ENCODE measurements around the gene STX8. TPM values are rescaled to one million over a fixed set of nuclear protein-coding genes. Genes with fewer than 3 reads are reported as not detected.
"Not testable (repeated sequence)": the region's sequence is repeated elsewhere in the genome, so short reads cannot be mapped to it uniquely, and the experiment has no call there.

Gene STX8
- total RNA-seq, 1 donor from 2014 or later, result 61.6 TPM

DNA sequence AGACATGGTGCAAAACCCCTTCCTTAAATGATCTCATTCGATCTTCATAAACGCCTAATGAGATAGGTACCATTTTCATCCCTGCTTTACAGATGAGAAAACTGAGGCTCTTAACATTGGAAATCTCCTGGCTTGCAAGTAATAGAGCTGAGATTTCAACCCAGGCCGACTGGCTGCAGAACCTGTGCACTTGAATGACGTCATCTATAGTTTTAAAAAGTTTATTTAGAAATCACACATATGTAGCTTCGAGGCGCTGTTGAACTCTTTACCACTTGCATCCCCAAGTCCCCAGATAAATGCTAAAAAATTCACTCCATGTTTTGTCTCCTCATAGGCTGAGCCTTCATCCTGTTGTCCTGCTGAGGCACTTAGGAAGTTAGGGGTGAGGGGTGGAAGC, 30.8 kb upstream of the STX8 start:
- H3K4me3 Mint-ChIP-seq (ENCODE audit: unreplicated experiment), result no peak overlapping the region
- TF ChIP-seq, protein P1, sequence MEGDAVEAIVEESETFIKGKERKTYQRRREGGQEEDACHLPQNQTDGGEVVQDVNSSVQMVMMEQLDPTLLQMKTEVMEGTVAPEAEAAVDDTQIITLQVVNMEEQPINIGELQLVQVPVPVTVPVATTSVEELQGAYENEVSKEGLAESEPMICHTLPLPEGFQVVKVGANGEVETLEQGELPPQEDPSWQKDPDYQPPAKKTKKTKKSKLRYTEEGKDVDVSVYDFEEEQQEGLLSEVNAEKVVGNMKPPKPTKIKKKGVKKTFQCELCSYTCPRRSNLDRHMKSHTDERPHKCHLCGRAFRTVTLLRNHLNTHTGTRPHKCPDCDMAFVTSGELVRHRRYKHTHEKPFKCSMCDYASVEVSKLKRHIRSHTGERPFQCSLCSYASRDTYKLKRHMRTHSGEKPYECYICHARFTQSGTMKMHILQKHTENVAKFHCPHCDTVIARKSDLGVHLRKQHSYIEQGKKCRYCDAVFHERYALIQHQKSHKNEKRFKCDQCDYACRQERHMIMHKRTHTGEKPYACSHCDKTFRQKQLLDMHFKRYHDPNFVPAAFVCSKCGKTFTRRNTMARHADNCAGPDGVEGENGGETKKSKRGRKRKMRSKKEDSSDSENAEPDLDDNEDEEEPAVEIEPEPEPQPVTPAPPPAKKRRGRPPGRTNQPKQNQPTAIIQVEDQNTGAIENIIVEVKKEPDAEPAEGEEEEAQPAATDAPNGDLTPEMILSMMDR (IDR thresholded peaks at IDR 0.05), result no peak
- no peak for DNase-seq (ENCODE audit: extremely low spot score, unreplicated experiment)
- no peaks in the 10 kb centered on the region for H3K36me3 Mint-ChIP-seq (ENCODE audit: unreplicated experiment)
- H3K4me1 Mint-ChIP-seq (ENCODE audit: unreplicated experiment), result no peaks in the 10 kb centered on the region
- no peaks in the 10 kb centered on the region for H3K9me3 Mint-ChIP-seq (ENCODE audit: unreplicated experiment)
- no peak overlapping the region for H3K27ac Mint-ChIP-seq (ENCODE audit: unreplicated experiment)
- H3K27me3 Mint-ChIP-seq (ENCODE audit: unreplicated experiment), result peaks cover 21% of the 10 kb centered on the region

DNA sequence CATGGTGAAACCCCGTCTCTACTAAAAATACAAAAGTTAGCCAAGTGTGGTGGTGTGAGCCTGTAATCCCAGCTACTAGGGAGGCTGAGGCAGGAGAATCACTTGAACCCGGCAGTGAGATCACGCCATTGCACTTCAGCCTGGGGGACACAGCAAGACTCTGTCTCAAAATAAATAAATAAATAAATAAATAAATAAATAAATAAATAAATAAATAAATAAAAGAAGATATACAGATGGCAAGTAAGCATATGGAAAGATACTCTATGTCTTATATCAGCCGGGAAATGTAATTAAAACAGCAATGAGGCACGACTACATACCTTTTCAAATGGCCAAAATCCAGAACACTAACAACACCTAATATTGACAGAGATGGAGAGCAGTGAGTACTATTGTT, 29.0 kb upstream of the STX8 start:
- not testable (repeated sequence) for H3K36me3 Mint-ChIP-seq (ENCODE audit: unreplicated experiment); H3K27ac Mint-ChIP-seq (ENCODE audit: unreplicated experiment); H3K4me1 Mint-ChIP-seq (ENCODE audit: unreplicated experiment); H3K9me3 Mint-ChIP-seq (ENCODE audit: unreplicated experiment); DNase-seq (ENCODE audit: extremely low spot score, unreplicated experiment); H3K4me3 Mint-ChIP-seq (ENCODE audit: unreplicated experiment)
- H3K27me3 Mint-ChIP-seq (ENCODE audit: unreplicated experiment), result peaks cover 25% of the 10 kb centered on the region

DNA sequence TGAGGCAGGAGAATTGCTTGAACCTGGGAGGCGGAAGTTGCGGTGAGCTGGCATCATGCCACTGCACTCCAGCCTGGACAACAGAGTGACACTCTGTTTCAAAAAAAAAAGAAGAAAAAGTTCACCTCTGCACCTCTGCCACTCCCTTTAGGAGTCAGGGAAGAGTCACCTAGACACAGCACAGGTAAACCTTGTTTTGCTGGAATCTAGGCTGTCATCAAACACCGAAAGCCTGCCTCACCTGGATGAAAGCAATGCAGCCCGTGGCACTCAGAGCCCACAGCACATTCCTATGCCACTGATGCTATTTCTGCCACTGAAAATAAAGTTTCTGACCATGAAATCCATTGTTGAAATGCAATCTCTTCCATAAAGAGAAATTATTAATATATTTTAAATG, 23.0 kb upstream of the STX8 start:
- Mint-ChIP-seq H3K4me1 (ENCODE audit: unreplicated experiment) (no peaks in the 10 kb centered on the region), H3K27ac (ENCODE audit: unreplicated experiment) (no peak overlapping the region), H3K27me3 (ENCODE audit: unreplicated experiment) (peaks cover 26% of the 10 kb centered on the region), H3K9me3 (ENCODE audit: unreplicated experiment) (no peaks in the 10 kb centered on the region), H3K36me3 (ENCODE audit: unreplicated experiment) (no peaks in the 10 kb centered on the region), H3K4me3 (ENCODE audit: unreplicated experiment) (no peak overlapping the region)
- TF ChIP-seq, protein P1 (IDR thresholded peaks at IDR 0.05), result no peak
- no peak for DNase-seq (ENCODE audit: extremely low spot score, unreplicated experiment)

DNA sequence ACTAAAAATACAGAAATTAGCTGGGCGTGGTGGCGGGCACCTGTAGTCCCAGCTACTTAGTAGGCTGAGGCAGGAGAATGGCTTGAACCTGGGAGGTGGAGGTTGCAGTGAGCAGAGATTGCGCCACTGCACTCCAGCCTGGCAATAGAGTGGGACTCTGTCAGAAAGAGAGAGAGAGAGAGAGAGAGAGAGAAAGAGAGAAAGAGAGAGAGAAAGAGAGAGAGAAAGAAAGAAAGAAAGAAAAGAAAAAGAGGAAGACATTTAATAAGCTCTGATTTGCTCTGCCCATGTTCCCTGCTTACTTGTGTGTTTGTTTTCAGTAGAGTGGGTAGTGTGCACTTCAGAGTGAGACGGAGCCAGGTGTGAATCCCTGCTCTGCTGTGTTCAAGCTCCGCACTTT, 22.0 kb upstream of the STX8 start:
- H3K9me3 Mint-ChIP-seq (ENCODE audit: unreplicated experiment); DNase-seq (ENCODE audit: extremely low spot score, unreplicated experiment); H3K27ac Mint-ChIP-seq (ENCODE audit: unreplicated experiment); H3K4me1 Mint-ChIP-seq (ENCODE audit: unreplicated experiment); H3K4me3 Mint-ChIP-seq (ENCODE audit: unreplicated experiment); H3K36me3 Mint-ChIP-seq (ENCODE audit: unreplicated experiment): not testable (repeated sequence)
- peaks cover 29% of the 10 kb centered on the region for H3K27me3 Mint-ChIP-seq (ENCODE audit: unreplicated experiment)

DNA sequence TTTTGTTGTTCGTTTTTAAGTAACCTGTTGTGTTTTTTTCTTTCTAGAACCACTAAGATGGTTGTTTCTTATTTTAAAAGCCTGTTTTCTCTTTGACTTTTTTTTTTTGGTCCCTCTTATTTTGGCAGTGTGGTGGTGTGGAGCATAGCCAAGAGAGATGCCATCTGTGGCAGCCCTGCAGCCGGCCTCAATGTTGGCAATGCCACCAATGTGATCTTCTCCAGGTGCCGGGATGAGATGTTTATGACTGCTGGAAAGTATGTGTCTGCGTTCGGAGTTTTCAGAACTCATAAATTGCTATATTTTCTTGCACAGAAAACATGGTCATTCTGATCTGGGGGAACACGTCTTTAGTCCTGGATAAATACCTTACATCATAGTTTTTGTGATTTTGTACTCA, 18.4 kb upstream of the STX8 start:
- H3K36me3 Mint-ChIP-seq (ENCODE audit: unreplicated experiment), result no peaks in the 10 kb centered on the region
- peaks cover 25% of the 10 kb centered on the region for H3K27me3 Mint-ChIP-seq (ENCODE audit: unreplicated experiment)
- H3K27ac Mint-ChIP-seq (ENCODE audit: unreplicated experiment), result no peak overlapping the region
- H3K4me1 Mint-ChIP-seq (ENCODE audit: unreplicated experiment), result no peaks in the 10 kb centered on the region
- TF ChIP-seq, protein P1 (IDR thresholded peaks at IDR 0.05), result no peak
- no peak overlapping the region for H3K4me3 Mint-ChIP-seq (ENCODE audit: unreplicated experiment)
- DNase-seq (ENCODE audit: extremely low spot score, unreplicated experiment), result no peak
- H3K9me3 Mint-ChIP-seq (ENCODE audit: unreplicated experiment), result no peaks in the 10 kb centered on the region

DNA sequence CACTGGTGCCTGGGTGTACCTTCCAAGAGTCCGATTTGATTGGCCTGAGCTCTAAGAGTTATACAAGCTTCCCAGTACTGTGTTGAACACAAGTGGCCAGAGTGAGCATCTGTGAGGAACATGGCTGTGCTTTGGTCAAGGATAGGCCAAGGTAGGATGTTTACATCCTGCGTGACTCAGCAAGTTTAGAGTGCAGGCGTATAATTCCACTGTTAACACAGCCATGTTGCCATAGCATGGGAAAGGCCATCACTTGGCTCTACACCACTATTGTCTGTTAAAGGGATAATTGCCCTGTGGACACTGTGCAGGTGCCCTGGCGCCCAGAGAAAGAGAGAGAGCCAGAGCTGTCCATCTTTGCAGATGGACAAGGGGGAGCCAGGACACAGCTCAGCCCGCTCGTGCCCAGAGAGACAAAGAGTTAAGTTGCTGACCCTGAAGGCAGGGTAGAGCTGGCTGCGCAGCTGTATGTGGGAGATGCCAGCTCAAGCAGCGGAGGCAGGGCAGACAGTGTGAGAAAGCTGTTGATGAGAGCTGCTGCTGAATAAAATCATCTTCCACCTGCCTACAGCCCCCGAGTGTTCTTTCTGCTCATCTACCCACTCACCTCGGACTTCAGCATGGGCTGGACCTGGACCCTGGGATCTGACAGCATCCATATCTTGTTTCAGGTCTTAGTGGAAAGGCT, 12.5 kb upstream of the STX8 start:
- Mint-ChIP-seq H3K9me3 (ENCODE audit: unreplicated experiment) (no peaks in the 10 kb centered on the region), H3K27ac (ENCODE audit: unreplicated experiment) (no peak overlapping the region), H3K36me3 (ENCODE audit: unreplicated experiment) (no peaks in the 10 kb centered on the region), H3K4me3 (ENCODE audit: unreplicated experiment) (no peak overlapping the region), H3K27me3 (ENCODE audit: unreplicated experiment) (peaks cover 10% of the 10 kb centered on the region), H3K4me1 (ENCODE audit: unreplicated experiment) (no peaks in the 10 kb centered on the region)
- TF ChIP-seq, protein P1 (IDR thresholded peaks at IDR 0.05), result no peak
- no peak for DNase-seq (ENCODE audit: extremely low spot score, unreplicated experiment)
